ENCODE results near the gene MAP4K4.

DNA sequence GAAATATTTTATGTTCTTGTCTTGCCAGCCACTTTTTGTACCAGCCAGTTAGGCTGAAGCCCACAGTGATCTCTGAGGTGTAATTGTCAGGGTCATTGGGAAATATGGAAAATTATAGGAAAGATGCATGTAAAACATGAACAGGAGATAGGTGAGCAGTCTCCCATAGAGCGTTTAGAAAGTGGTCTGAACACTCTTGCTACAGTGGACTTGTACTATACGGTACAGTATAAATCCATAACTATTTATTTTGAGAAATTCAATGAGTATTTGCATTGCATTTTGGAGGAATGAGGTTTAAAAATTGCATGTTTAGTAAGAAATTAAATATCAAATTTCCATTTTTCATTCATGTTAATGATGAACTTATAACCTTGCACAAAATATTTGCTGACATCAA, 20.8 kb upstream of the MAP4K4 start:
- TF ChIP-seq, protein P1, sequence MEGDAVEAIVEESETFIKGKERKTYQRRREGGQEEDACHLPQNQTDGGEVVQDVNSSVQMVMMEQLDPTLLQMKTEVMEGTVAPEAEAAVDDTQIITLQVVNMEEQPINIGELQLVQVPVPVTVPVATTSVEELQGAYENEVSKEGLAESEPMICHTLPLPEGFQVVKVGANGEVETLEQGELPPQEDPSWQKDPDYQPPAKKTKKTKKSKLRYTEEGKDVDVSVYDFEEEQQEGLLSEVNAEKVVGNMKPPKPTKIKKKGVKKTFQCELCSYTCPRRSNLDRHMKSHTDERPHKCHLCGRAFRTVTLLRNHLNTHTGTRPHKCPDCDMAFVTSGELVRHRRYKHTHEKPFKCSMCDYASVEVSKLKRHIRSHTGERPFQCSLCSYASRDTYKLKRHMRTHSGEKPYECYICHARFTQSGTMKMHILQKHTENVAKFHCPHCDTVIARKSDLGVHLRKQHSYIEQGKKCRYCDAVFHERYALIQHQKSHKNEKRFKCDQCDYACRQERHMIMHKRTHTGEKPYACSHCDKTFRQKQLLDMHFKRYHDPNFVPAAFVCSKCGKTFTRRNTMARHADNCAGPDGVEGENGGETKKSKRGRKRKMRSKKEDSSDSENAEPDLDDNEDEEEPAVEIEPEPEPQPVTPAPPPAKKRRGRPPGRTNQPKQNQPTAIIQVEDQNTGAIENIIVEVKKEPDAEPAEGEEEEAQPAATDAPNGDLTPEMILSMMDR (IDR thresholded peaks at IDR 0.05; ENCODE audit: borderline replicate concordance, extremely low read depth, low read length, poor library complexity, severe bottlenecking) = no peak
- TF ChIP-seq EZH2 (IDR thresholded peaks at IDR 0.05; ENCODE audit: borderline replicate concordance, low read depth, low read length, severe bottlenecking) = no peak

Measured in DND-41 (cell line).